ENCODE measurements around the gene DPRX.

DNA sequence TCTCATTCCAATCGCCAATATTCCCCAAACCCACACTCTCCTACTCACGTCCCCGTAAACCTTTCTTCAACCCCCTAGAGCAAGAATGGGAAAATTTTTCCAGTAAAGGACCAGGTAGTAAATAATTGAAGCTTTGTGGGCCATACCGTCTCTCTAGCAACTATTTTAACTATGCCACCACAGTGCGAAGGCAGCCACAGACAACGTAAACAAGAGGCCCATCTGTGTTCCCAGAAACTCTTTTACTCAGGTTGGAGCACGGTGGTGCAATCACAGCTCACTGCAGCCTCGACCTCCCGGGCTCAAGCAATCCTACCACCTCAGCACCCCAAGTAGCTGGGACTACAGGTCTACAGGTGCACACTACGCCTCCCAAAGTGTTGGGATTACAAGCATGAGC lies 3.0 kb downstream of the DPRX start:
- TF ChIP-seq POLR2AphosphoS5 (IDR thresholded peaks at IDR 0.05; ENCODE audit: low read depth, low read length) (no peak), CTCF (IDR thresholded peaks at IDR 0.05) (no peak), TCF7L2 (IDR thresholded peaks at IDR 0.05; ENCODE audit: low read depth, low read length) (no peak), SIN3A (IDR thresholded peaks at IDR 0.05; ENCODE audit: borderline replicate concordance, insufficient read depth, low read depth, low read length) (no peak), REST (IDR thresholded peaks at IDR 0.05; ENCODE audit: insufficient read depth in 1 of 2, low read depth in 2 of 2, low read length in 1 of 2) (no peak)

Measured in Panc1 (cell line).